Stomach smooth muscle (tissue), 2 donors: Measurements from ENCODE around the gene UNC13D.

Experiments used
- H3K27ac ChIP-seq: one replicate; pipeline ENCODE4 v1.7.0; 2013; ENCODE audit warnings: mild to moderate bottlenecking, low read length, inconsistent platforms
- H3K27me3 ChIP-seq, 2 donors: one replicate each; pipeline ENCODE4 v1.7.0; 2013; ENCODE audit warnings: low read length in 2 of 2; ENCODE audit not compliant: insufficient read depth in 2 of 2, control insufficient read depth in 1 of 2
- H3K36me3 ChIP-seq, 2 donors: one replicate each; pipeline ENCODE4 v1.7.0; 2013; ENCODE audit warnings: low read length in 2 of 2; ENCODE audit not compliant: control insufficient read depth in 2 of 2, insufficient read depth in 2 of 2
- H3K4me1 ChIP-seq: one replicate; pipeline ENCODE4 v1.7.0; 2013; ENCODE audit warnings: low read length; ENCODE audit not compliant: control insufficient read depth, insufficient read depth
- H3K4me3 ChIP-seq, 2 donors: one replicate each; pipeline ENCODE4 v1.7.0; 2013; ENCODE audit warnings: low read length in 2 of 2
- H3K9ac ChIP-seq, 2 donors: one replicate each; pipeline ENCODE4 v1.7.0; 2013; ENCODE audit warnings: low read length in 2 of 2, mild to moderate bottlenecking in 1 of 2
- H3K9me3 ChIP-seq, 2 donors: one replicate each; pipeline ENCODE4 v1.7.0; 2013; ENCODE audit warnings: low read length in 2 of 2; ENCODE audit not compliant: control insufficient read depth in 2 of 2
- donor health status: healthy.
- donor health status: Pancreatic carcinoma.

UNC13D gene

DNA sequence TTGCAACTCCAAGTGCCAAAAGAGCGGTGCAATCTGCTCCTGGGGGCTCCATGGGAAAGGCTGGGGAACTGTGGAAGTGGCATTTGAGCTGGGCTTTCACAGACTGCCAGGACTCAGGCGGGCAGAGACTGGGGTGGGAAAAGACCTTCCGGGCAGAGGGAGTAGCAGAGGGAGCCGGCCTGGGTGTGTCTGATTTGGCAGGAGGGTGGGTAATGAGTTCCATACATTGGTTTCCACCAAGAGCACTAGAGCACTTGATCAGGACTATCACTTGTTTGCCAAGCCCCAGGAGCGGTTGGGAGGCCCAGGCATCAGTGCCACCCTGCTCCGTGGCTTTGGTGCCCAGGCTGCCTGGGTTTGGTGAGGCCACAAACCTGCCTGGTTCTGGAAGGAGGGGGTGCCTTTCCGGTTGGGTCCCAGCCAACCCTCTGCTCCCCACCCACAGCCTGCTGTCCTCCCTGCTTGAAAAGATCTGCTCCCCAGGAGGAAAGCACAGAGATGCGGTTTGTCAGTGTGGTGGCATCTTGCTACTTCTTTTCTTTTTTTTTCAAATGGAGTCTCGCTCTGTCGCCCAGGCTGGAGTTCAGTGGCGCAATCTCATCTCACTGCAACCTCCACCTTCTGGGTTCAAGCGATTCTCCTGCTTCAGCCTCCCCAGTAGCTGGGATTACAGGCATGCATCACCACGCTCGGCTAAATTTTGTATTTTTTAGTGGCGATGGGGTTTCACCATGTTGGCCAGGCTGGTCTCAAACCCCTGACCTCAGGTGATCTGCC lies 37.7 kb upstream of the UNC13D start:
- H3K27me3 ChIP-seq, result no peaks in the 10 kb centered on the region
- H3K4me1 ChIP-seq, result peaks cover 10% of the 10 kb centered on the region
- no peak overlapping the region for H3K4me3 ChIP-seq
- no peak overlapping the region for H3K27ac ChIP-seq
- no peak overlapping the region for H3K9ac ChIP-seq
- H3K9me3 ChIP-seq, result no peaks in the 10 kb centered on the region
- no peaks in the 10 kb centered on the region for H3K36me3 ChIP-seq

GRCh38 chr17:75880266-75880665 lies 36.1 kb upstream of the UNC13D start:
- H3K27ac ChIP-seq, result no peak overlapping the region
- peaks cover 26% of the 10 kb centered on the region for H3K4me1 ChIP-seq
- H3K4me3 ChIP-seq, result no peak overlapping the region
- H3K27me3 ChIP-seq, result no peaks in the 10 kb centered on the region
- H3K36me3 ChIP-seq, result peaks cover 0 to 2% of the 10 kb centered on the region in 2 donors
- no peak overlapping the region for H3K9ac ChIP-seq
- H3K9me3 ChIP-seq, result no peaks in the 10 kb centered on the region

- Histone ChIP-seq H3K27ac (peak within 1 kb of the TSS; percentile 93), H3K27me3 (no peaks in the 10 kb centered on the region), H3K4me1 (peaks cover 45% of the 10 kb centered on the region), H3K9ac (peak within 1 kb of the TSS; percentile 84 to 99), H3K9me3 (no peaks in the 10 kb centered on the region), H3K4me3 (peak within 1 kb of the TSS; percentile 70 to 88), H3K36me3 (peaks cover 4 to 12% of the 10 kb centered on the region in 2 donors)
These were observed 34.2 kb upstream of the UNC13D start, which contains the start of gene TRIM47 for GRCh38 chr17:75878174-75878998. Gene TRIM47, minus strand, starts transcription at chr17:75878581. Its CDS starts 33 bp downstream, at chr17:75878548.

- Histone ChIP-seq H3K4me1 (peaks cover 51% of the 10 kb centered on the region), H3K9me3 (no peaks in the 10 kb centered on the region), H3K36me3 (peaks cover 4 to 12% of the 10 kb centered on the region in 2 donors), H3K27me3 (no peaks in the 10 kb centered on the region), H3K9ac (peak overlapping the region; percentile 84 to 99), H3K4me3 (peak overlapping the region; percentile 70 to 88), H3K27ac (peak overlapping the region; percentile 93)
These were observed 33.6 kb upstream of the UNC13D start for GRCh38 chr17:75877752-75878173.

DNA sequence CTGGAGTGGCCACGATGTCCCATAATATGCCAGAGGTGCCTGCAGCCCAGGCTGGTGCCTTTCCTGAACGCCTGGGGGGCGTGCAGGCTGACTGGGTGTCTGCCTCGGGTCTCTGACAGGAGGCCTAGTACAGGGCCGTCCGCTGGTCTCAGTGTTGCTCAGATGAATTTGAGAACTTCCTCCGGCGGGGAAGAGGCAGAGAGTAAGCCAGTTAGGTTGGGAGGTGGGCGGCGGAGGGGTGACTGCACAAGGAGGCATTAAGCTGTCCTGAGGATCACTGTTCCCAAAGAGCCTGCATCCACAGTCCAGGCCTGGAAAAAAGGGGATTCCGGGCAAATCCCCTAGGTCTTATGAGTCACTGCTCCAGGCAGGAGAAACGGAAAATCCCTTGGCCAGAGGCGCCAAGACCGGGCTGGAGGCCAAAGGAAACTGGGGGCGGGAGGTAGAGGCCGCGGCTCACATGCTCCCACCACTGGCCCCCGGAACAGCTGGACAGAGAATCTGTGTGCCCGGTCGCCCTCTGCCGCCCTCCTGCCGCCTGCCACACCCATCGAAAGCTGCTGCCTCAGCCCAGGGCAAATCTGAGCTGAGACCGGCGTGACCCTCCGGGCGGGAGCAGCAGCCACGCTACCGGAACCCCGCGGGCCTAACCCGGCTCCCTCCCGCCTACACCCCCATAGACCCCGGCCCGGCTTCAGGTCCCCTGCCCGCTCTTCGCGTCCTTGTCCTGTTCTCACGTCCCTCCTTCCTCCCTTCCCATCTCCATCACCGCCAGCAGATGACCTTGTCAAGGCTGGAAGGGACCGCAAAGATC lies 32.9 kb upstream of the UNC13D start:
- Histone ChIP-seq H3K4me1 (peaks cover 57% of the 10 kb centered on the region), H3K27me3 (no peaks in the 10 kb centered on the region), H3K9me3 (no peaks in the 10 kb centered on the region), H3K36me3 (peaks cover 4 to 12% of the 10 kb centered on the region in 2 donors), H3K27ac (peak overlapping the region; percentile 93), H3K4me3 (peak overlapping the region; percentile 70 to 88), H3K9ac (peak overlapping the region; percentile 84 to 99)

- H3K9ac ChIP-seq, result peak overlapping the region; percentile 84 to 99
- peaks cover 57% of the 10 kb centered on the region for H3K4me1 ChIP-seq
- H3K4me3 ChIP-seq, result peak overlapping the region; percentile 70 to 88
- no peaks in the 10 kb centered on the region for H3K9me3 ChIP-seq
- peaks cover 4 to 12% of the 10 kb centered on the region in 2 donors for H3K36me3 ChIP-seq
- no peaks in the 10 kb centered on the region for H3K27me3 ChIP-seq
- peak overlapping the region; percentile 93 for H3K27ac ChIP-seq
These were observed 32.2 kb upstream of the UNC13D start for GRCh38 chr17:75876190-75876937.

DNA sequence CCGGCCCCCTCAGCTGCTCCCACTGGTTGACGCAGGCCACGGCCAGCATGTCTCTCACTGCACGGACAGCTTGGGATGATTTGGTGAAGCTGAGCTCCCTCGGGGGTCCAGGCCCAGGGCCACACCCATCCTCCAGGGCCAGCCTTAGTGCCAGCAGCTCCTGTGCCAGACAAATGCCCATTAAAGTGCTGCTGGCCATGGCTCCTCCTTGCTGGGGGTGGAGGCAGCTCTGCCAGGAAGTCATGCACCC lies 31.7 kb upstream of the UNC13D start:
- Histone ChIP-seq H3K27me3 (no peaks in the 10 kb centered on the region), H3K4me3 (peak overlapping the region; percentile 70 to 88), H3K4me1 (peaks cover 58% of the 10 kb centered on the region), H3K9me3 (no peaks in the 10 kb centered on the region), H3K9ac (peak overlapping the region; percentile 47 to 99), H3K36me3 (peaks cover 4 to 12% of the 10 kb centered on the region in 2 donors), H3K27ac (peak overlapping the region; percentile 93)

DNA sequence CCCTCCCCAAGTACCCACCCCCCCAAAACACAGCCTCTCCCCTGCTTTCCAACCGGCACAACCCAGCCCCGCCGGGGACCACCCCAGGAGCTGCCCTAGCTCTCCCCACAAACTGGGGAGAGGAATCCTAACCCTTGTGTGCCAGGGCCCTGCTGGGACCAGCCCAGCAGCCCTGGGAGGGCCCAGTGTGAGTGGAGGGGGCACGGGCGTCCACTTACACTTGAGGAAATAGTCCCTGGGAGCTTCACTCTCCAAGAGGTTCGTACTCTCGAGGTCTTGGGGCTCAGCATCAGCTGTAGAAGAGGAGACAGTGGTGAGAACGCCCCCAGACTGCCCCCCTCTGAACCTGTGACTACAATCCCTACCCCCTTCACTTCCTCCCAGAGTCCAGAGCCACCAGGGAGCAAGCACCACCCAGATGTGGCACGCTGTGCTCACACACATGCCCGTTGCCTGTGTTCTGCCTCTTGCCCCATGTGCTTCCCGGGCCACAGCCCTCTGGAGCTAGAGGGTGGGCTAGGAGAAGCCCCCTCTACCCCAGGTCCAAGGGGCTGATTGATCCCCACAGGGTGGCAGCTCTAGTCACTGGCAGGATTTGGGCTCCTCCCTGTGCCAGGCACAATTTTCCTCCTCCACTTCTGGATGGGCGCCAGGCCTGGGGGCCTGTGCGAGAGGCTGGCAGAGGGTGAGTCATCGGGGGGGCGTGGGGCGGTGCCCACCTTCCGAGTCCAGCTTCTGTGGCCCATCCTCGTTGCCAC lies 31.2 kb upstream of the UNC13D start:
- Histone ChIP-seq H3K4me1 (peaks cover 62% of the 10 kb centered on the region), H3K27me3 (no peaks in the 10 kb centered on the region)

DNA sequence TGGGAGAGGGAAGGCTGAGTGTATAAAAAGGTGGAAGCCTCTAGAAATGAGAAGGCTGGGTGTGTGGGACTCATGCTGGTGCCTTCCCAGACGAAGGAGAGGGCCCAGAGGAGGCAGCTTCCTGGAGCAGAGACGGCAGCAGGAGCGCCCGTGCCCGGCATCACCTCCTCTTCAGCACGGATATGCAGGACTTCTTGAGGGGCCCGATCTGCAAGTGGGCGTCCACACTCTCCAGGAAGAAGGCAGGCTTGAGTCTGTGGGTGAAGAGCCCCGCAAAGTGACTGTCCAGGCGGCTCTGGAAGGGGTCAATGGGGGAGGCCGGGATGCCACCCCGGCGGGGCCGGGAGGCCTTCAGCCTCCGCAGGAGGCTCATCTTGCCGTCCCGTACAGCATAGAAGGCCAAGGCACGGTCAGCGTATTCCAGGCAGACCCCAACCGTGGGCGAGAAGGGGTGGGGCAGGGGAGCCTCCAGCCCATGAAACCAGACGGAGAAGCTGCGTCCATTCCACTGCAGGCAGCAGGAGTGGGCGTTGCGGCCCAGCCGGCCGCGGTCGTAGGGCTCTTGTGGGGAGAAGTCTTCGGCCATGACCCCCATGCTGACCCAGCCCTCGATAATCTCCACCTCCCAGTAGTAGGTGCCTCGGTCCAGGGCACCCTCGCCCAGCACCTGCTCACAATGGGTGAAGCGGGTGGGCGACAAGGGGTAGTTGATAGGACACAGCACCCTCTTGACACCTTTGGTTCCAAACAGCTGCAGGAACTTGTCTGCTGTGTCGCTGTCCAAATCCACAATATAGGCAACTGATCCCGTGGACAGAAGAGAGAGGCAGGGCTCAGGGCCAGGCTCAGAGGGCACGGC lies 30.3 kb upstream of the UNC13D start:
- peak overlapping the region; percentile 93 for H3K27ac ChIP-seq
- peak overlapping the region in 1 of 2 donors; percentile 22 for H3K4me3 ChIP-seq
- peaks cover 4 to 12% of the 10 kb centered on the region in 2 donors for H3K36me3 ChIP-seq
- no peaks in the 10 kb centered on the region for H3K27me3 ChIP-seq
- H3K9me3 ChIP-seq, result no peaks in the 10 kb centered on the region
- peaks cover 67% of the 10 kb centered on the region for H3K4me1 ChIP-seq
- peak overlapping the region in 1 of 2 donors; percentile 26 for H3K9ac ChIP-seq

More for the DNA sequence above, 31.2 kb upstream of the UNC13D start:
- Histone ChIP-seq H3K9me3 (no peaks in the 10 kb centered on the region), H3K4me3 (peak overlapping the region; percentile 70 to 88), H3K9ac (peak overlapping the region; percentile 47 to 99), H3K36me3 (peaks cover 4 to 12% of the 10 kb centered on the region in 2 donors), H3K27ac (peak overlapping the region; percentile 93)
